NB4 (cell line): ENCODE measurements around the gene KRTAP2-2.
"Not testable (repeated sequence)": the region's sequence is repeated elsewhere in the genome, so short reads cannot be mapped to it uniquely, and the experiment has no call there.

Experiments
- DNase-seq: peaks from one replicate; pipeline ENCODE4 v3.0.0; 2010; ENCODE audit warnings: low read depth
- H3K4me3 ChIP-seq: one replicate; pipeline ENCODE4 v1.5.1; 2011; ENCODE audit warnings: mild to moderate bottlenecking, low read depth, low read length, moderate library complexity
- CTCF ChIP-seq: IDR thresholded peaks from one replicate; pipeline ENCODE4 v1.5.1; 2012; ENCODE audit warnings: low read depth, low read length
- MAX ChIP-seq: IDR thresholded peaks from 2 replicates; pipeline ENCODE4 v1.6.1; 2011; ENCODE audit warnings: low read depth, low read length
- MYC ChIP-seq: IDR thresholded peaks from 2 replicates; pipeline ENCODE4 v1.6.1; 2011; ENCODE audit warnings: low read depth, low read length
- POLR2A ChIP-seq: IDR thresholded peaks from 2 replicates; pipeline ENCODE4 v1.6.1; 2011; ENCODE audit warnings: mild to moderate bottlenecking; ENCODE audit not compliant: insufficient read length; ENCODE audit errors: extremely low read depth

The KRTAP2-2 gene

DNA sequence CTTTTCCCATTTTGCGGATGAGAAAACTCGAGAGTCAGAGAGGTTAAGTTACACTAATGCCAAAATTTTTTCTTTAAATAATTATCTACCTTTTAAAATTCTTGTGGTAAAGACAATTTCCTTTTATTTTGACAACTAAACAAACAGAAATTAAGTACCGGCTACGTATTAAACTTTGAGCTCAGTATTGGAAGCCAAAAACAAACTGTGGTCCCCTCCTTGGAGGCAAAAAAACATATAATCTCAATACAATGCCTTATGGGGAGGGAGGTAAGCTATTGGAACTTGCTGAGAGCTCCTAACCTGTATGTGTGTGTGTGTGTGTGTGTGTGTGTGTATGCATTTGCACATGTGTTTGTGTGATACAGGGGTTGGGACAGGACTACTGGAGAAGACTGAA lies 8.4 kb upstream of the KRTAP2-2 start:
- TF ChIP-seq POLR2A (no peak), MAX (no peak), MYC (no peak), CTCF (no peak)
- no peak overlapping the region for H3K4me3 ChIP-seq
- DNase-seq = no peak

DNA sequence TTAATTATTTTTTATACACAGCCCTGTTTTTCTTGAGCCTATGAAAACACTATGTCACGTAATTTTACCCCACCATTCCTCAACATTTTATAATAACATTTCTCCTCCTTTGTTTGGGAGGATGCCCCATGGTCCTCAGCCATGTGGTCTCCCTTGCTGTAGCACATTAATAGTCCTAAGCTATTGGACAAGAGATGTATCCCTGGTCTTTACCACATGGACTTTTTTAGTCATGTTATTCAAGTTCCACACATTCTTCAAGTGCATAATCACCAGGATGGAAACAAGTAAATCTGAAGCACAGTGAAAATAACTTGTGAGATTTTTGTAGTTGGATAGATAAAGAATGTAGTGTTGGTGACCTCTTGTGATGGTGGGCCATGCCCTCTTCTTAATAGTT lies 6.9 kb upstream of the KRTAP2-2 start:
- H3K4me3 ChIP-seq = no peak overlapping the region
- DNase-seq = no peak
- TF ChIP-seq MAX = no peak
- TF ChIP-seq CTCF = no peak
- TF ChIP-seq POLR2A = no peak
- no peak for TF ChIP-seq MYC

- TF ChIP-seq MAX (no peak), POLR2A (no peak), MYC (no peak), CTCF (no peak)
- DNase-seq = no peak
Measured at GRCh38 chr17:41060052-41060604, 5.1 kb upstream of the KRTAP2-2 start, which contains the start of gene KRTAP2-3. Gene KRTAP2-3, minus strand, starts transcription at chr17:41060114. Its CDS starts 64 bp downstream, at chr17:41060050.

DNA sequence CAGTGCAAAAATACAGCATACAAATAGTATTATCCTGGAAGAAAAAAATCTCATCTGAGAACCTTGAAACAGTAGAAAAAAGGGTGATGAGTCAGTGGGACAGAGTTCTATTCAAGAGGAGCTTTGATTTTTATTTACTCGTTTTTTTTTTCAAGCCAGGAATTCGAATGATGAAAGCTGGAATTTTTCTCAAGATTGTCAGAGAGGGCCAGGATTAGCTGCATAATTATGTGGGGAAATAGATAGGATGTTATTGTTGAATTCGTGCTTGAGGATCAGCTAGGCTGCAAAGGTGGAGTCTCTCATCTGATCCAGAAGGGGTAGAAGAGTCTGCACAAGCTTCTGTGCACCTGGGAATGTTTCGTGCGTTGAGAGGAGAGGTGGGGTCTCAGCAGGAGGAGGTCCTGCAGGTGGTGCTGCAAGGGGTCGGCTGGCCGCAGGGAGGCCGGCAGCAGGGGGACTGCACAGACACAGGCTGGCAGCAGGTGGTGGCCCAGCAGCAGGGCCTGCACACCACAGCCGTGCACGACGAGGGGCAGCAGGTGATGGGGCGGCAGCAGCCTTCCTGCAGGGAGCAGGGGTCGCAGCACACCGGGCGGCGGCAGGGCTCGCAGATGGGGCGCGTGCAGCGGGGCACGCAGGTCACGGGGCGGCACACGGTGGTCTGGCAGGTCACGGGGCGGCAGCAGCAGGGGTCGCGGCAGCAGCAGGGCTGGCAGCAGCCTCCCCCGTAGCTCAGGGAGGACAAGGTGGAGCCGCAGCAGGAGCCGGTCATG lies 4.4 kb upstream of the KRTAP2-2 start:
- DNase-seq, H3K4me3 ChIP-seq: not testable (repeated sequence)

More at GRCh38 chr17:41060052-41060604, 5.1 kb upstream of the KRTAP2-2 start, which contains the start of gene KRTAP2-3:
- no peak within 1 kb of the TSS for H3K4me3 ChIP-seq

GRCh38 chr17:41058741-41059140 lies 3.7 kb upstream of the KRTAP2-2 start:
- no peak for TF ChIP-seq CTCF
- no peak for TF ChIP-seq MAX
- TF ChIP-seq MYC = no peak
- no peak for TF ChIP-seq POLR2A
- H3K4me3 ChIP-seq = no peak overlapping the region
- no peak for DNase-seq

DNA sequence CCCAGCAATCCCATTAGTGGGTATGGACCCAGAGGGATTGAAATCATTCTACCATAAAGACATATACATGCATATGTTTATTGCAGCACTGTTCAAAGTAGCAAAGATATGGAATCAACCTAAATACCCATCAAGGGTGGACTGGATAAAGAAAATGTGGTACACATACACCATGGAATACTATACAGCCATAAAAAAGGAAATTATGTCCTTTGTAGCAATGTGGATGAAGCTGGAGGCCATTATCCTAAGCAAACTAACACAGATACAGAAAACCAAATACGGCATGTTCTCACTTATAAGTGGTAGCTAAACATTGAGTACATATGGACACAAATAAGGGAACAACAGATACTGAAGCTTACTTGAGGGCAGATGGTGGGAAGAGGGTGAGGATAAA lies 2.5 kb upstream of the KRTAP2-2 start:
- DNase-seq = no peak
- no peak for TF ChIP-seq POLR2A
- no peak for TF ChIP-seq MAX
- no peak for TF ChIP-seq CTCF
- TF ChIP-seq MYC = no peak
- no peak overlapping the region for H3K4me3 ChIP-seq

DNA sequence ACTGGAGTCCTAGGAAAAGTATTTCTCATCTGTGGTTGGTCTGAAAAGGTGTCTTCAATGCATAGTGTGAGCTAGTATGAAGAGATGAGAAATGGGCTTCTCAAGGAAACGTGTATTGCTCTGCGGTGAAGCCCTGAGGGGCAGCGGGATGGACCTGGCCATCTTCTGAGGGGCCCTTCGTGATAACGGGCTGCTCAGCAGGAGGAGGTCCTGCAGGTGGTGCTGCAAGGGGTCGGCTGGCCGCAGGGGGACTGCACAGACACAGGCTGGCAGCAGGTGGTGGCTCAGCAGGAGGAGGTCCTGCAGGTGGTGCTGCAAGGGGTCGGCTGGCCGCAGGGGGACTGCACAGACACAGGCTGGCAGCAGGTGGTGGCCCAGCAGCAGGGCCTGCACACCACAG lies 474 bp downstream of the KRTAP2-2 start:
- DNase-seq, H3K4me3 ChIP-seq: not testable (repeated sequence)
